ENCODE measurements around the gene PIGM.

Gene PIGM

DNA sequence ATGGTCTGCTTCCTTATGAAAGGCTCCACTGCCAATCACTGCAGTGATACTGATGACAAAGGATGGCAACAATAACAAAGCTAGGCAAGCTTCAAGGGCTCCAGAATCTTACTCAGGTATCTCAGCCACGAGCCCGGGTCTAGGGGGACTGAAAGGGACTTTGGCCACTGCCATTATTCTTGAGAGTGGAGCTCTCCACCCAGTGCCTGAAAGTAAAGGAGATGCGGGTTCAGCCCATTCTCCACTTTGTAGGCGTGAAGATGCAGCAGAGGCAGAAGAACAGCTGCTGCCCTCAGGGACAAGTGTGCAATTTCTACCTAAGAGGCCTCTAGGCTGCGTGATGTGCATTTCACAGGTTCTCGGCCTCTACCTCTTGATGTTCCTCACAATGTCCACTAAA, 46.3 kb downstream of the PIGM start:
- DNase-seq: no peak

DNA sequence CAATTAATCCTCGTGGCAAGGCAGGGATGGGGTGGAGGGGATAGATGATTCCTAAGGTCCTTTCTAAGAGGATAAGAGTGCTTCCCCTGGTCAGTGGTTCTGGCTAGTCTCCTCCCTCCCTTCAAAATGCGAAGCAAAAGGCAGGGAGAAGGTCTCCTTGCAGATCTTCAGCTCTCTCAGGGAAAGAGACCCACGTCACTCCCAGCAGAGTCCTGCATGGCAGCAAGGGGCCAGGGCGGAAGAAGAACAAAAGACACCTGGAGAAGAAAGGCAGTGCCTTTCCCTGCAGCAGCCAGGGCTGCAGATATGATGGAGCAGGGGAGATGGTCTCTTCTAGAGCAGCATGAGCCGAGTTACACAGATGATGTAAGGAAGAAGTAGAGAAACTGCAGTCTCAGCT, 48.1 kb downstream of the PIGM start:
- DNase-seq: no peak

- no peak for DNase-seq
Measured at GRCh38 chr1:159982280-159982679, 49.5 kb downstream of the PIGM start.

GRCh38 chr1:159981351-159982055, 50.3 kb downstream of the PIGM start:
- DNase-seq: no peak

DNA sequence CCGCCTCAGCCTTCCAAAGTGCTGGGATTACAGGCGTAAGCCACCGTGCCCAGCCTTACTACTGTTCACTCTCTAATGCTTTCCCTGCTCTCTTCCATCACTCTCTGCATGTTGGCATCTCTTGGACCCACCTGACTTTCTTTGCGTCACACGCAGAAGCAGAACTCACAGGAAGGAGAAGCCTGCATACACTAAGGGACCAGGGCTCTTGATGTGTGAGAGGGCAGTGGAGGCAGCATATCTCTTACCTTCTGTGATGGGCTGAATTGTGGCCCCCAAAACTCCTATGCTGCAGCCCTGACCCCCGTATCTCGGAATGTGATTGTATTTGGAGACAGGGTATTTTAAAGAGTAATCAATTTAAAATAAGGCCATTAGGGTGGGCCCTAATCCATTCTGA, 51.0 kb downstream of the PIGM start:
- no peak for DNase-seq

GRCh38 chr1:159980076-159980475, 51.7 kb downstream of the PIGM start:
- DNase-seq: no peak

- DNase-seq: no peak
Measured at GRCh38 chr1:159979257-159979656, 52.5 kb downstream of the PIGM start.

DNA sequence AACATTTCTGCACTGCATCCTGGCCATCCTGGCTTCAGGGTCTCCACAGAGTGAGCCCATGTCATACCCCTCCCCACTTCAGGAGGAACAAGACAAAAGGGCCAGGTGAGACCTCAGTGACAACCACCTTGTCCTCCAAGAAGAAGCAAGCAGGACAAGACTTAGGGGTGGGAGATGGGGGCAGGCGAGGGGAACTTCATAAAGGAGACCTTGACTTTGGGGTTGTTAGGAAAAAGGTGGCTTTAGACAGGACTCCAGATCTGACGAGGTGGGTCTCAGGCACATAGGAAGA, 53.7 kb downstream of the PIGM start:
- no peak for DNase-seq

DNA sequence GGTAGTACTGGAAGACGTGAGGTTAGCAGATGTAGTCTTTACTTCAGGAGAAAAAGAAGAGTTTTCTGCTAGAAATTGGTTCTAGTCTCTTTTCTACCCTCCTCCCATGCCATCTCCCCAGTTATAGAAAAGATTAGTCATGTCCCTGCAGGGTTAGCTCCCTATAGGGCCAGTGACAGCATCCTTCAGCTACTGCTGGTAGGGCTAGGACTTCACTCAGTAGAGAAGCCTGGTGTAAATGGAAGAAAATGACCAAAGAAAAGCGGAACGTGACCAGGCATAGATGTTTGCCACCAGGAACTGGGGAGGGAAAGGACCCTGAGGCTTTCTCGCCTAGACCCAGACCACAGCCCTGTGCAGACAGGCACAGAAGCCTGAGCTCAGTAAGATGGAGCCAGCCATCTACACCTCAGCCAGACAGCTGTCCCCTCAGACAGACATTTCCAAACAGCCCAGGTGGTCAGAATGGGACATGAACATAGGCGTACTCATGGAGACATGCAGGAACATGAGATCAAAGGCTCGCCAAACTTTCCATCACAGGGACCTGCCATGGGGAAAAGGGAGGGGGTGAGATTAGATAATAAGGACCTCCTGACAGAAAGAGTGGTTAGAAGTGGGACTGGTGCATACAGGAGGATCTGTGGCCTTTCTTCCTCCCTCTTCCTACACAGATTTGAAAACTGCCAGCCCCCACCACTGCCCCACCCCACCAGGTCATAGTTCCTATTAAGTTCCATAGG, 54.3 kb downstream of the PIGM start:
- no peak for DNase-seq
